GM12878 (cell line): ENCODE measurements around the gene SEL1L3. TPM values are rescaled to one million over a fixed set of nuclear protein-coding genes. Genes with fewer than 3 reads are reported as not detected.

ENCODE experiments used
- ATAC-seq: fragments of 200-7000 bp; cut with Tn5 transposase; 3 replicates; pipeline ENCODE4 v1.9.1; 2020; ENCODE audit warnings: mild to moderate bottlenecking, moderate library complexity
- BruUV-seq: library from RNA; stranded (reverse); fragments of 400-500 nt; replicated peaks from 2 replicates; lab custom pipeline; 2021; lab: Mats Ljungman, UMichigan
- CTCF ChIA-PET: fragments of 300-600 bp; sonication (Branson Sonifier 250); formaldehyde crosslinking; extraction: SDS; loops from one replicate; lab custom pipeline; 2021; ENCODE audit warnings: inconsistent platforms; lab: Yijun Ruan, JAX
- POLR2A ChIA-PET: fragments of 350-600 bp; formaldehyde crosslinking; extraction: SDS; loops from one replicate; lab custom pipeline; 2021; ENCODE audit warnings: inconsistent platforms; lab: Charles Lee
- RAD21 ChIA-PET: fragments of 300-600 bp; sonication (Branson Sonifier 250); formaldehyde crosslinking; loops from one replicate; lab custom pipeline; 2023; ENCODE audit warnings: antibody characterized with exemption; ENCODE audit not compliant: unreplicated experiment; lab: Charles Lee
- SMC1A ChIA-PET: fragments of 300-600 bp; sonication (Branson Sonifier 250); formaldehyde crosslinking; loops from one replicate; lab custom pipeline; 2023; ENCODE audit not compliant: unreplicated experiment, uncharacterized antibody; lab: Charles Lee
- DNase-seq: peaks from one replicate; pipeline ENCODE4 v3.0.0-alpha.2; 2011; ENCODE audit warnings: low read depth, low spot score
- FAIRE-seq: peaks from 3 replicates; lab custom pipeline; 2011; peaks lifted over from hg19 to GRCh38; lab: Jason Lieb, UNC
- H2AFZ ChIP-seq: 2 replicates; pipeline ENCODE4 v1.6.0; 2011; ENCODE audit warnings: low read depth, low read length, control low read depth; ENCODE audit not compliant: control insufficient read depth
- H3K27ac ChIP-seq: 2 replicates; pipeline ENCODE4 v1.5.1; 2011; ENCODE audit warnings: control low read depth; ENCODE audit not compliant: control insufficient read depth, insufficient read depth
- H3K27me3 ChIP-seq, 2 experiments: replicated peaks in 1 of 2; 2 replicates each; pipeline versions ENCODE4 v1.6.0 to v1.6.1; 2011; ENCODE audit warnings: low read length in 1 of 2; ENCODE audit not compliant: control insufficient read depth in 2 of 2, insufficient read depth in 2 of 2
- H3K36me3 ChIP-seq, 2 experiments: 2 replicates each; pipeline ENCODE4 v1.5.1; 2011; ENCODE audit warnings: low read length in 1 of 2; ENCODE audit not compliant: control insufficient read depth in 2 of 2, insufficient read depth in 2 of 2
- H3K4me1 ChIP-seq: 2 replicates; pipeline ENCODE4 v1.6.1; 2011; ENCODE audit warnings: mild to moderate bottlenecking, low read length, moderate library complexity, mixed read lengths; ENCODE audit not compliant: control insufficient read depth, insufficient read depth
- H3K4me2 ChIP-seq: 2 replicates; pipeline ENCODE4 v1.6.0; 2011; ENCODE audit warnings: control low read depth; ENCODE audit not compliant: control insufficient read depth, insufficient read depth
- H3K4me3 ChIP-seq: fragments of 200-600 bp; sonication (generic); 2 replicates; pipeline ENCODE4 v1.5.1; 2016
- H3K79me2 ChIP-seq: 2 replicates; pipeline ENCODE4 v1.6.0; 2011; ENCODE audit warnings: low read length; ENCODE audit not compliant: control insufficient read depth, insufficient read depth
- H3K9ac ChIP-seq: 2 replicates; pipeline ENCODE4 v1.8.0; 2011; ENCODE audit warnings: low read length, control low read depth, mixed read lengths; ENCODE audit not compliant: control insufficient read depth, insufficient read depth
- H3K9me3 ChIP-seq: replicated peaks from 3 replicates; pipeline ENCODE4 v1.5.1; 2011; ENCODE audit warnings: mild to moderate bottlenecking, low read length; ENCODE audit not compliant: control insufficient read depth, insufficient read depth
- H4K20me1 ChIP-seq: 2 replicates; pipeline ENCODE4 v1.6.0; 2011; ENCODE audit not compliant: control insufficient read depth, insufficient read depth
- CHD4 ChIP-seq: fragments of 200-600 bp; sonication (generic); IDR thresholded peaks from 2 replicates; pipeline ENCODE4 v1.6.1; 2016; ENCODE audit warnings: mild to moderate bottlenecking
- GATAD2B ChIP-seq: fragments of 450-650 bp; conservative IDR thresholded peaks from 2 replicates; pipeline ENCODE4 v1.6.1; 2017; ENCODE audit warnings: low read depth, mild to moderate bottlenecking, moderate library complexity
- JUNB ChIP-seq: IDR thresholded peaks from 2 replicates; pipeline ENCODE4 v1.6.1; 2016; ENCODE audit warnings: antibody characterized with exemption, mild to moderate bottlenecking
- MLLT1 ChIP-seq: fragments of 450-650 bp; IDR thresholded peaks from 2 replicates; pipeline ENCODE4 v1.6.1; 2016; ENCODE audit warnings: mild to moderate bottlenecking
- NFYA ChIP-seq: IDR thresholded peaks from 2 replicates; pipeline ENCODE4 v1.6.1; 2011; ENCODE audit warnings: low read depth, mild to moderate bottlenecking, low read length, improper control_type of control experiment, borderline replicate concordance
- PBX3 ChIP-seq: IDR thresholded peaks from 2 replicates; pipeline ENCODE4 v1.6.1; 2011; ENCODE audit warnings: mild to moderate bottlenecking, low read depth, low read length, moderate library complexity; ENCODE audit not compliant: insufficient replicate concordance
- POU2F2 ChIP-seq: IDR thresholded peaks from 3 replicates; pipeline ENCODE4 v1.6.1; 2011; ENCODE audit warnings: low read depth, mild to moderate bottlenecking, low read length, borderline replicate concordance
- PRDM15 ChIP-seq: fragments of 450-650 bp; formaldehyde crosslinking; IDR thresholded peaks from 2 replicates; pipeline ENCODE4 v1.4.0; 2020; ENCODE audit warnings: mild to moderate bottlenecking, moderate library complexity
- RAD51 ChIP-seq: fragments of 450-650 bp; IDR thresholded peaks from 2 replicates; pipeline ENCODE4 v1.6.1; 2016; ENCODE audit warnings: moderate library complexity, mild to moderate bottlenecking, inconsistent platforms
- RCOR1 ChIP-seq: conservative IDR thresholded peaks from 2 replicates; pipeline ENCODE4 v1.6.1; 2012; ENCODE audit warnings: low read depth, low read length, improper control_type of control experiment
- SMC3 ChIP-seq: IDR thresholded peaks from 2 replicates; pipeline ENCODE4 v1.6.1; 2011; ENCODE audit warnings: low read length, improper control_type of control experiment, borderline replicate concordance
- SPI1 ChIP-seq: IDR thresholded peaks from 2 replicates; pipeline ENCODE4 v1.6.1; 2011; ENCODE audit warnings: low read depth, mild to moderate bottlenecking, low read length, moderate library complexity, borderline replicate concordance; ENCODE audit not compliant: insufficient read depth
- TAF1 ChIP-seq: IDR thresholded peaks from 2 replicates; pipeline ENCODE4 v1.6.1; 2011; ENCODE audit warnings: mild to moderate bottlenecking, low read depth, low read length, borderline replicate concordance
- ZBTB4 ChIP-seq: fragments of 450-650 bp; formaldehyde crosslinking; IDR thresholded peaks from 2 replicates; pipeline ENCODE4 v1.4.0; 2022; ENCODE audit warnings: mild to moderate bottlenecking, moderate library complexity
- in situ Hi-C: fragments of 300-500 bp; cut with MboI; formaldehyde crosslinking; loops from 9 replicates; pipeline ENCODE4 v1.14.3; 2018; ENCODE audit warnings: mixed read lengths
- intact Hi-C: fragments of 100-400 bp; cut with micrococcal nuclease; formaldehyde crosslinking; loops from one replicate; pipeline ENCODE4 v1.14.2; 2022; ENCODE audit not compliant: unreplicated experiment
- polyA plus RNA-seq, 11 experiments: library from polyadenylated mRNA; depleted of rRNA in 4 of 11; unstranded in 6 of 11; stranded (reverse) in 5 of 11; fragments of >200 nt; fragmentation: Nextera tagmentation in 4 of 11; fragmentation: Illumina TruSeq in 1 of 11; extraction: Ambion mirVana in 4 of 11; extraction: Trizol in 1 of 11; gene quantifications; 1 replicate in 1 of 11; 2 replicates in 10 of 11; pipeline versions ENCODE4 v1.2.1 to v1.2.3, GENCODE V29; 2011 to 2016; ENCODE audit warnings: inconsistent platforms in 2 of 11, missing spikeins in 2 of 11, low read depth in 1 of 11
- total RNA-seq, 4 experiments: library from RNA; depleted of rRNA in 3 of 4; stranded (reverse); fragments of >200 nt in 3 of 4; fragmentation: Illumina TruSeq in 1 of 4; extraction: Trizol in 1 of 4; gene quantifications; 2 replicates each; pipeline versions ENCODE4 v1.2.1 to v1.2.3, GENCODE V29; 2013 to 2021

SEL1L3 gene
- total and polyA plus RNA-seq, 10 of the 15 experiments (the other 5 are each of a cell fraction or from before 2014, with no cell fraction given): 20.4 to 82.2 (median 47.3) TPM

- FAIRE-seq (no peak), DNase-seq (no peak), ATAC-seq (no peak)
- POLR2A ChIA-PET: interaction anchor here (0.5 kb wide), 1 partner anchor 151 kb away, joined by 3 read pairs; no protein-coding TSS in a partner anchor
- RAD21 ChIA-PET: interaction anchor here (1.8 kb wide), 1 partner anchor 9 kb away, joined by 4 read pairs; no protein-coding TSS in a partner anchor
- Histone ChIP-seq H3K4me2 (no peak overlapping the region), H4K20me1 (no peaks in the 10 kb centered on the region), H3K9me3 (no peaks in the 10 kb centered on the region), H2AFZ (no peak overlapping the region), H3K4me3 (no peak overlapping the region), H3K27ac (no peak overlapping the region), H3K27me3 (no peaks in the 10 kb centered on the region), H3K4me1 (no peaks in the 10 kb centered on the region), H3K79me2 (no peaks in the 10 kb centered on the region), H3K36me3 (peaks cover 0 to 7% of the 10 kb centered on the region in 2 experiments; a peak in 2 of 4 replicates), H3K9ac (no peak overlapping the region)
- CTCF ChIA-PET: interaction anchor here (1.1 to 1.5 kb wide), 4 partner anchors 8 to 336 kb away, joined by 4 to 8 read pairs (median 4); no protein-coding TSS in a partner anchor
- intact Hi-C loops: no loop called here
- in situ Hi-C loops: loop anchor here (5.0 kb wide), 1 partner anchor 334 kb away; no protein-coding TSS in a partner anchor
- BruUV-seq: no TSS peak
- SMC1A ChIA-PET: interaction anchor here (0.5 to 1.2 kb wide), 4 partner anchors 9 to 30 kb away, joined by 3 read pairs; no protein-coding TSS in a partner anchor
- no peak for TF ChIP-seq GATAD2B
- TF ChIP-seq PBX3: no peak
- no peak for TF ChIP-seq NFYA
- TF ChIP-seq JUNB: no peak
- TF ChIP-seq POU2F2: no peak
- no peak for TF ChIP-seq CHD4
- TF ChIP-seq PRDM15: no peak
- TF ChIP-seq RCOR1: no peak
- no peak for TF ChIP-seq SPI1
- TF ChIP-seq RAD51: no peak
- TF ChIP-seq SMC3: no peak
- no peak for TF ChIP-seq MLLT1
- TF ChIP-seq TAF1: no peak
- TF ChIP-seq ZBTB4 (CRISPR knock-in tag): no peak
Observed at GRCh38 chr4:25776795-25777194, 86.0 kb downstream of the SEL1L3 start.
